ENCODE results near the gene LRP2BP.

DNA sequence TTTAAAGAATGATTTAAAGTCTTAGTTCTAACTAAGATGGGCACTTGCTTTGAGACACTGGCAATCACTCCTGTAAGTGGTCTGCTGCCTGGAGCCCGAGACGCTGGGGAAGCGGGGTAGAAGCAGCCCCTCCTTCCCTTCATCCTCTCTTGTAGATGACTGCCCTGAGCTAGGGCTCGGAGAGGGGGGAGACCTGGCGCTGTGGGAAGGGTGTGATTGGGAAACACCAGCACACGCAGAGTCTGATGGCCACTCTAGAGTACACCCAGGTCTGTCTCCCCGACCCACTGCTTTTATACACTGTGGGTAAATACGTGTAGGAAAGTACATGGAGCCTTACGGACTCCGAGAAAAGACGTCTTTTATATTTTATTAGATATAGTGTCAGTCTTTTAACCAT, 24.0 kb downstream of the LRP2BP start:
- TF ChIP-seq, protein P1, sequence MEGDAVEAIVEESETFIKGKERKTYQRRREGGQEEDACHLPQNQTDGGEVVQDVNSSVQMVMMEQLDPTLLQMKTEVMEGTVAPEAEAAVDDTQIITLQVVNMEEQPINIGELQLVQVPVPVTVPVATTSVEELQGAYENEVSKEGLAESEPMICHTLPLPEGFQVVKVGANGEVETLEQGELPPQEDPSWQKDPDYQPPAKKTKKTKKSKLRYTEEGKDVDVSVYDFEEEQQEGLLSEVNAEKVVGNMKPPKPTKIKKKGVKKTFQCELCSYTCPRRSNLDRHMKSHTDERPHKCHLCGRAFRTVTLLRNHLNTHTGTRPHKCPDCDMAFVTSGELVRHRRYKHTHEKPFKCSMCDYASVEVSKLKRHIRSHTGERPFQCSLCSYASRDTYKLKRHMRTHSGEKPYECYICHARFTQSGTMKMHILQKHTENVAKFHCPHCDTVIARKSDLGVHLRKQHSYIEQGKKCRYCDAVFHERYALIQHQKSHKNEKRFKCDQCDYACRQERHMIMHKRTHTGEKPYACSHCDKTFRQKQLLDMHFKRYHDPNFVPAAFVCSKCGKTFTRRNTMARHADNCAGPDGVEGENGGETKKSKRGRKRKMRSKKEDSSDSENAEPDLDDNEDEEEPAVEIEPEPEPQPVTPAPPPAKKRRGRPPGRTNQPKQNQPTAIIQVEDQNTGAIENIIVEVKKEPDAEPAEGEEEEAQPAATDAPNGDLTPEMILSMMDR (IDR thresholded peaks at IDR 0.05; ENCODE audit: poor library complexity), result no peak
- TF ChIP-seq EZH2 (IDR thresholded peaks at IDR 0.05; ENCODE audit: borderline replicate concordance), result no peak
